ENCODE results near the gene RELN.
A peak's percentile ranks its signal among the peaks of the same experiment; 100 is the strongest.
"Not testable (repeated sequence)": the region's sequence is repeated elsewhere in the genome, so short reads cannot be mapped to it uniquely, and the experiment has no call there.

Gene RELN

GRCh38 chr7:103787041-103787440, 202.4 kb downstream of the RELN start:
- not testable (repeated sequence) for DNase-seq (ENCODE audit: low spot score)

- no peak for DNase-seq (ENCODE audit: low spot score)
These were observed 204.7 kb downstream of the RELN start for GRCh38 chr7:103784646-103785286.

GRCh38 chr7:103781409-103781808, 208.0 kb downstream of the RELN start:
- DNase-seq (ENCODE audit: low spot score) = no peak

DNA sequence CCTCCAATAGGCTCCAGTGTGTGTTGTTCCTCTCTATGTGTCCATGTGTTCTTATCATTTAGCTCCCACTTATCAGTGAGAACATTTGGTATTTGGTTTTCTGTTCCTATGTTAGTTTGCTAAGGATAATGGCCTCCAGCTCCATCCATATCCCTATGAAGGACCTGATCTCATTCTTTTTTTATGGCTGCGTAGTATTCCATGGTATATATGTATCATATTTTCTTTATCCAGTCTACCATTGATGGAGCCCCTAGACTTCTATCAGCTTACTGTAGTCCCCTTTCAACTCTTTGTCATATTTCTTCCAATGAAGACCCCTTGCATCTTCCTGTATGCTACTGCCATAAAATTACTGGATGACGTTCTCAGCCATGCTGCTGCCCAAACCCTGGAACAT, 208.9 kb downstream of the RELN start:
- not testable (repeated sequence) for DNase-seq (ENCODE audit: low spot score)

DNA sequence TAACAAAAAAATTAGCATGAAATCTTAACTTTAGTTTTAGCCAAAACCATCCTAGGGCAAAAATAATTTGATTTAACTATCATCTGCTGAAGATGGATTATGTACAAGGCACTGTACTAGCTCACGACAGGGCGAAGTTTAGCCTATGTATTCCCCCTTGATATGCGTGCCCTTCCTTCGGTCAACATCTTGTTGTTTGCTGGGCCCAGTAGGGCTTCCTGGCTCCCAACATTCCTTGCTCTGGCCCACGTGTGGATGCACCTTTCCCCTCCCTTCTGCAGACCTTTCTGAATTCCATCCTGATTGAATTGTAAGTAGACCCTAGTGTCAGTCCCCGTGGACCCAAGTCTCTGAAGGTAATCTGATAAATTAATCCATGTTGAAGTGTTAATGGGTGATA, 212.0 kb downstream of the RELN start:
- DNase-seq (ENCODE audit: low spot score) = no peak

GRCh38 chr7:103773726-103774125, 215.7 kb downstream of the RELN start:
- no peak for DNase-seq (ENCODE audit: low spot score)

DNA sequence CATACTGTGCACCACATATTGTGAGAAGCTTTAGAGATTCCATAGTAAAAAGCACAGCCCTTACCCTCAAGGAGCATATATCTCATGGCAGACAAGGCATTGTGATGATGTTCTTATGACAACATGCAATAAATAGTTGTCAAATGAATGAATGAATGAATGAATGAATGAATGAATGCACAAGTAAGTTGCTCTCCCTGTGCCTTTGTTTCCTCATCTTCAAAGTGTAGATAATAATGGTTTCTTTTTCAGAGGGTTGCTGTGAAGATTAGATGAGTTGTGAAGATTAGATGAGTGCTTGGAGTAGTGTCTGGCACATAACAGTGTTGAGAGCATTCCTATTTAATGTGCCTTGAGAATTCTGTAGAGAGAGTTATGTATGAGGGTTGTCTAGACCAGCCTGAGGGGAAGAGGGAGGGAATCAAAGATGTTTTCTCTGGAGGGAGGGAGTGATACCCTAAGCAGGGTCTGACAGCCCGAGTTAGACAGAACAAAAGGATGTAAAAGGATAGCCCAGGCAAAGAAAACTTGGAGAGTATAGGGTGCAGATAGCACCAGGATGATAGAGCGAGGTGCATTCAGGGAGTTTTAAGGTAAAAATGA, 217.2 kb downstream of the RELN start:
- DNase-seq (ENCODE audit: low spot score) = no peak

- DNase-seq (ENCODE audit: low spot score) = no peak
These were observed 218.2 kb downstream of the RELN start for GRCh38 chr7:103771294-103771693.

- DNase-seq (ENCODE audit: low spot score) = no peak
These were observed 222.8 kb downstream of the RELN start for GRCh38 chr7:103766660-103767059.

DNA sequence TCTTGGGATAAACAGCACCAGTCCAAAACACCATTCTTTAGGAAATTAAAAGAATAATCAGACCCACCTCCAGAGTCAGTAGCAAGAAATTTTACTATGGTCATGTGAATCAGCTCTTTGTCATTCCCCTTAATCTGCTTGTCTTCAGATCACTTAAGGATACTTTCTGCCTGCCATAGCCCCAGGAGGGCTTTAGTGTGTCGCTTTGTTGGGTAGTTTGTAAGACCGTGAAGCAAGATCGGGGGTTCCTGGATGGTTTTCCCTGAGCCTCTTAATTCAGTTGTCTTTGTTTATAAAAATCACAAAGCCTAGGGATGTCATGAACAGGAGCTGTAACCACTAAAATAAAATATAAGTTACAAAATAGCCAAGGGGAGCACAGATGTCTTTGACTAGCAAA, 223.6 kb downstream of the RELN start:
- no peak for DNase-seq (ENCODE audit: low spot score)

DNA sequence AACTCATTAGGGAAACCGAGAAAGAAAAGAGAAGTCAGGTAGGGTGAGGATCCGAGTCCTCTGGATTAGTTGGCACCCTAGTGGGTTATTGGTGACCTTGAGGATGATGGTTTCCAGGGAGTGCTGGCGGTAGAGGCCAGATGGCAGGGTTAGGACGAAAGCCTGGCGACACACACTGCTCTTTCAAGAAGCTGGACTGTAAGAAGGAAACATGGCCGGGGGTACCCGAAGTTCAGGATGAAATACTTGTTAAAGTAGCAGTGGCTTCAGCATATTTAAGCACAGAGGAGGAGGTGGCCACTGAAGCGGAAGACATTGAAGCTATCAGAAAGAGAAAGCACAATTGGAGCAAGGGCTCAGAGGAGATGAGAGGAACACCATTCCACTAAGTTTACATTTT, 224.6 kb downstream of the RELN start:
- no peak for DNase-seq (ENCODE audit: low spot score)

DNA sequence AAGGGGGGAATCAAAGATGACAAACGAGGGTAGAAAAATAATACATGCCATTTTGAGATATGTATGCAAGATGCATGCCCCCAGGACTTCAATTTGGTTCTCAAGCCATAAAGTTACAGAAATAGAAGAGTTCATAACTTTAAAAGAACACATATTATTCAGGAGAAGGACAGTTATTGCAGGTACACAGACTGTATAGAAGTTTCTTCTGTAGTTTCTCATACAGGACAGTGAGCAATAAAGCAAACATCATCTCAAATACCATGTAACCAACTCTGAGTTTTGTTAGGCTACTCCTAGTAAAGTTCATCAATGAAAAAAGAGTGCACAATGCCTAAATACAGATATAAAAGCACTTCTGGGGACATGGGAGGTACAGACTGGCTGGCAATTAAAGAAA, 226.6 kb downstream of the RELN start:
- no peak for DNase-seq (ENCODE audit: low spot score)

GRCh38 chr7:103762065-103762760, 227.2 kb downstream of the RELN start:
- DNase-seq (ENCODE audit: low spot score) = no peak

- DNase-seq (ENCODE audit: low spot score) = no peak
These were observed 236.5 kb downstream of the RELN start for GRCh38 chr7:103752995-103753394.

DNA sequence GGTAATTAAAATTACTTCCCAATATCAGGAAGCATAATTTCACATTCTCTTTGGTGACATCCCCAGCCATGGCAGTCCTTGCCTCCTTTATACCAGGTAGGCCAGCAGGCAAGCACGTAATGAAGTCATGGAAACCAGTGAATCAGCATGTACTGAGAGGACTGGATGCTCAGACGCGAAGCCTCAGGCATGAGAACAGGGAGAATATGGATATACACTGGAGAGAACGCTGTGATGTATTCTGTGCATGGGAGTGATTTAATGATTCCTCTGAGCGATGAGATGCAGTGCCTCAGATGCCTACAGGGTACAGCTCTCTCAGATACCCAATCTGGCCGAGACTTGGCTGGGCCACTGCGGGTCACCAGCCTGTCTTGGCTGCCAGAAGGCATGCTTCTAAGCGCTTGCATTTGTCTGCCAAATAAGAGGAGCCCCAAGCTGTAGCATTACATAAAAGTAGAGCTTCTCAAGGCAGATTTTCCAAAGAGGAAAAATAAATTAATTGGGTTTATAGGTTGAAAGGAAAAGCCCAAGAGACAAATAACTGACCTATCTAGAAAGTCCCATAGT, 238.1 kb downstream of the RELN start:
- no peak for DNase-seq (ENCODE audit: low spot score)

GRCh38 chr7:103748680-103749079, 240.8 kb downstream of the RELN start:
- no peak for DNase-seq (ENCODE audit: low spot score)

DNA sequence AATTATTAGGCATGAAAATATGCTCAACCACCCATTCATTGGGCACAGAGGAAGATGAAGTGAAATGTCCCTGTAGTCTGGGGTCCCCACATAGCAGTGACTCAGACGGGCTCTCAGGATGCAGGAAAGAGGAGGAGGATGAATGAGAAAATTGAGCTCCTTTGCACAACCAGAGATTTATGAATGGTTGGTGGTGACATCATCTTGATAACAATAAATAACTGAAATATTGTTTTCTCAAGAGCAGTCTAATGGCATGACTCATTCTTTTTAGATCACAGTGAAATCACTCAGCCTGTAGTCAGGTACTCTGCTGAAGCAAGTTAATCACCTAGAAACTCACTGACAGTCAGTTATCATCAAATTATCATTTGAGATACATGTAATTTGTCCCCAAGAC, 254.1 kb downstream of the RELN start:
- peak; percentile 17 for DNase-seq (ENCODE audit: low spot score)

DNA sequence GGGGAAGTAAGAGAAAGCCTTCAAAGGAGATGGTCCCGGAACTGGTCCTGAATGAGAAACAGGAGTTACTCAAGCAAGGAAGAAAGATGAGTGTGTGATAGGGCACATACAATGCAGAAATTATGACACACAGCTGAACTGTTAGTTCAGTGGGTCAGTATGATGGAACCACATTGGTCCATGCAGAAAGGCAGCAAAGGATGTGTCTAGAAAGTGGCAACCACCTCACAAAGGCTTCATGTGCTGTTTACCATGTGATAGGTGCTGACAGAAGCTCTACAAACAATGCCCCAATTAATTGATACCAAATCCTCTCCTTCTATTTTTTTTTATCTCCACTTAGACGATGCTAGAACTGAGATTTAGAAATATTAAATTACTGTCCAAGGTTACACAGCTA, 258.3 kb downstream of the RELN start:
- no peak for DNase-seq (ENCODE audit: low spot score)

- DNase-seq (ENCODE audit: low spot score) = no peak
These were observed 260.4 kb downstream of the RELN start for GRCh38 chr7:103729026-103729425.

DNA sequence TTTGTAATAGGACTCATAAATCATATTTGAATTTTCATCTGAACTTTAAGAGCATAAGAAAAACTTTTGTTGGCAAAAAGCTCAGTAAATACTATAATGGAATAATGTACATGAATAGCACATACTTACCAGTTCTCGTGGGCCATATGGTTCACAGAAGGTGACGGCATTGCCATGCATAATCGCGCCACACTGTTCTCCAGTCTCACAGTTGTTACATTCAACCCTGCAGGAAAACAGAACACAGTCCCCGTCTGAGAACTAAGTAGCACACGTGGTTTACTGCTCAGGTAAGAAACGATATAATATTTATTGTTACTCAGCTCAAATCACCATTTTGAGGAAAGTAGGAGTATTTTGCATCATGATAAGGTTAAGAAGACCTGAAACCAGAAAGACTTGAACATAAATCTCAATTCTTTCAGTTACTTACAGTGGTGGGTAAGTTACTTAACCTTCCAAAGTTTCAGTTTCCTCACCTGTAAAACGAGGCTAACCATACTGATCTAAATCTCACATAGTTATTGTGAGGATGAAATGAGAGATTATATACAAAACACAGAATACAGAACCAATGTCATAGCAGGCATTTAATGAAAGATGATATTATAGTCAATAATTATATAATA, 261.4 kb downstream of the RELN start:
- no peak for DNase-seq (ENCODE audit: low spot score)

DNA sequence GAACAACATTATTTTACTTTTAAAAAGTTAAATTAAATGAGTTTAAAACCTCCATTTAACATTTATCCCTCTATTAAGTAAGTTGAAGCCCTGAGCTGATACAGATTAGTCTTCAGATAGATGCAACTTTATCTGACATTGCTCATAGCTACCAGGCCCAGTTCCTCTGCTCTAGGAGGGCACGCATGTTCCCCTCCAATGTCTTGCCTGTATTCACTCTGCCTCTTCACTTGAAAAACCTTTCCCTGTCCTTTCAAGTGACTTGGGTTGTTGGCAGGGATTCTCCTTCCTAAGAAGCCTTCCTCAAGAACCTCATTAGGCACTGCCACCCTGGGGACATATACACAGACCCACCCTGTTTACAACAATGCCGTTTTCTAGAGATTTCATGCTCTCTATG, 270.4 kb downstream of the RELN start:
- no peak for DNase-seq (ENCODE audit: low spot score)

DNA sequence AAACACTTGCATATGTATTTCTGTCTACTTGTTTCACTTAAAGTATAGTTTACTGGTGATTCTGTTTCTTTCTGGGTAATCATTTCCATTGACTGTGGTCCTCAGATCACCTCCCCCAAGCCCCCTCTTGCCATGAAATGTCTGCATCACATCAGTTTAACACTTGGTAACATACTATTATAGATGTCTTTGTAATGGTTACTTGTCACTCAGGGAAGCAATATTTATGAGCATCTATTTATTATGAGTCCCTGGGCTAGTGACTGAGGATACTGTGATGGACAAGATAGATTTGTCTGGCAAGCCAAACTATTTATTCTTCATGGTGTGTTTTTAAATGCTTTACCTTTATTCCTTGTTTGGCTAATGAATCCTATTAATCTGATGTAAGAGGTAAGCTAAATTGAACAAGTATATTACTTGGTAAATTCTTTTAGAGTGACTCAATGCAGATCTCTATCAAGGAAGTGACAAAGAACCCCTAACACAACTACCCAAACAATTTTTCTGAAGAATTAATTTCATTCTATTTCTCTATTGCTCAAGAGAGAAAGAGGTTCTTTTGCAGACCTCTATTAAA, 270.9 kb downstream of the RELN start:
- DNase-seq (ENCODE audit: low spot score) = no peak

Data from COLO829 (cell line).